DMS153 treated with DMSO at 0.1 percent for 48 hours (cell line): ENCODE measurements around the gene PDZD2.

Experiments
- DNase-seq: peaks from one replicate; lab custom pipeline; 2025; ENCODE audit not compliant: unreplicated experiment; lab: John Stamatoyannopoulos, UW

Gene PDZD2

DNA sequence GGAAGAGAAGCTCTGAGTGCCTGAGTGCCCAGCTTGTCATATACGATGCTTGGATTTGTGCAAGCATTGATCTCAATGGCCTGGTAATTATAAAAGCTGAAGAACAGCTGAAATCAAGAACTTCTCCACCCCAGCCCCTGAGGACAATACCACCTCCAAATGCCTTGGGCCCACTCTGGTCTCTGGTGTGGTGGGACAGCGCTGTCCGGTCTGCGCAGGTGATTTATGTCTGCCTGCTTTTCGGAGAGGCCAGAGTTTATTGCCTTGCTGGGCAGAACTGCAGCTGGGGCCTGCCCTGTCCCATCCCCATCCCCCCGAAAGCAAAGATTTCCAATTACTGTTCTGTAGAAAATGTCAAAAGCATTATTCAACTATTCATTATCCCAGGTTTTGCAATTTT, 1.1 kb upstream of the PDZD2 start:
- no peak for DNase-seq

- no peak for DNase-seq
These were observed 586 bp upstream of the PDZD2 start for GRCh38 chr5:31638345-31638744.

DNA sequence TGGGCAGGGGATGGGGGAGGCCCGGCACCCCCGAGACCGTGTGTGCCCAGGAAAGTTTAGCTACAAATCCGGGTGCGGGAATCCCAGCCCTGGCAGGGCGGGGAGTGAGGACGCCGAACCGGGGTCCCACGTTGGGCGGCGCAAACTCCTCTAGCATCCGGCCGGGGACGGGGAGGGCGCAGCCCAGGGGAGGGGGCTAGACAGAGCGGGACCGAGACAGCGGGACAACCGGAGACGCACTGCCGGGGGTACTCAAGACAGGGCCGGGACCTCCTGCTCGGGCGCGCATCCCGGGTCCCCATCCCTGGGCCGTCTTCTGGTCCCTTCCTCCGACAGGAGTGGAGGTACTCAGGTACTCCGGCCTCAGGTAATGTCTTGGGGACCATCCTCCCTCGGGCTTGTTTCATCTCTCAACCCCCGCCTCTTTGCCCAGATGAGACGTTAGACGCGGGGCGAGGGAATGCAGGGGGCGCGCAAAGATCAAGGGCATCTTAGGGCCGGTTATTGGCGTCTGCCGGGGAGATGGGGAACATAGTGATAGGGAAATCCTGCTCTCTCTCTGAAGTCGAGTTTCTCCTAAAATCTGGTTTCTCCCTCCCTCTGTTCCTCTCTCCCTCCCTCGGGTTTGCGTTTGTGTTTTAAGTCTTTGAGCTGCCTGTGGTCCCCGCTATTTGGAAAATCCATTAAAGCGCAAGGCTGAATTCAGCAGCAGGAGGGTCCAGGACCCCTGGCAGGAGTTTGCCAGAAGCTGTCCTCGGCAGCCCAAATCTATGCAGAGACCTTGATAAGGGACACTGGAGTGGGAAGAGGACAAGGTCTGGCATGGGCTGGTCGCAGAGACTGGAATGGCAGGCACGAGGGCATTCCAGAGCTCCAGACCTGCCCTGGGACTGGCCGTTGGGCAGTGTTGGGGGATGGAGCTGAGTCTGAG, 815 bp downstream of the PDZD2 start:
- DNase-seq, result no peak

DNA sequence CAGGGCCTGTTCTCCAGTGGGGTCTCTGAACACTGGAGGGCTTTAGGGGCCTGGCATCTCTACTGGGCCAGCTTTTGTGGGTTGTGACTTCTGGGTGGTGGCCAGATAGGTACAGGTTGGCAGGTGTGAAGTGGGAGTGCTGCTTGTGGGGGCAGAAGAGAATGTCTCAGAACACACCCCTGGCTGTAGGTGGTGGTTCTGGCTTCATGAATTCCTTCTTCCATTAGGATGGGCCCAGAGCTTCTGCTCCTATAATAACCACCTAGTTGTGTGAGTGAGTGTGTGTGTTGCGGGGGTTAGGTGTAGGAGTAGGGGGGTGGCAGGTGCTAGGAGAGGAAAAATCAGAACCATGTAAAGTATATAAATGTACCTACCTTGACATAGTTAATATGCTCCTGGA, 1.6 kb downstream of the PDZD2 start:
- DNase-seq, result no peak

DNA sequence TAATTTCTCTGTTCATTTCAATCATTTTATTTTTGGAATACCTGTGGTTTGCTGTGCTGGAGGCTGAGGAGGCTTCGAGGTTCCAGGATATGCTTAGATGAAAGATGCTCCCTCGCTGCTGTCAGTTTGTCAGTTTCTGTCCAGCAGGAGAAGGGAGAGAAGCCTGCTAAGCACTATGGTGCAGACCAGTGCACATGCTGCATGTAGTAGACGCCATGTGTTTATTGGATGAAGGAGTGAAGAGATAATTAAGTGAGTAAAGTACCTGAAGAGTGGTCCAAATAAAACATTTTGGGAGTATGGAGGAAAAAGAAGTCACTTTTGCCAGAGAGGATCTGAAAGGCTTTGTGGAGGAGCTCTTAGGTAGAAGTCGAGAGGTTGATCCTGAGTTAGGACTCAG, 2.1 kb downstream of the PDZD2 start:
- no peak for DNase-seq

DNA sequence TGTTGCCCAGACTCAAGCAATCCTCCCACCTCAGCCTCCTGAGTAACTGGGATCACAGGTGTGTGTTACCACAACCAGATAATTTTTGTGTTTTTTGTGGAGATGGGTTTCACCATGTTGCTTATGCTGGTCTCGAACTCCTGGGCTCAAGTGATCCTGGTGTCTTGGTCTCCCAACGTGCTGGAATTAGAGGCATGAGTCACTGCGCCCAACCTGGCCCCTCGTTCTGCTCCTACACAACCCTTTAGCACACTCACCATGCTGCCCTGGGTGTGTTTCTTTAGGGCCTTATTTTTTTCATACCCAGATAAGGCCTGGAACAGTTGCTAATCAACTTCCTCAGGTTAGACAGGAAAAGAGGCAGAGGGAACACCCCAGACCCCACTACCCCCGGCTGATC, 2.6 kb downstream of the PDZD2 start:
- DNase-seq, result no peak

DNA sequence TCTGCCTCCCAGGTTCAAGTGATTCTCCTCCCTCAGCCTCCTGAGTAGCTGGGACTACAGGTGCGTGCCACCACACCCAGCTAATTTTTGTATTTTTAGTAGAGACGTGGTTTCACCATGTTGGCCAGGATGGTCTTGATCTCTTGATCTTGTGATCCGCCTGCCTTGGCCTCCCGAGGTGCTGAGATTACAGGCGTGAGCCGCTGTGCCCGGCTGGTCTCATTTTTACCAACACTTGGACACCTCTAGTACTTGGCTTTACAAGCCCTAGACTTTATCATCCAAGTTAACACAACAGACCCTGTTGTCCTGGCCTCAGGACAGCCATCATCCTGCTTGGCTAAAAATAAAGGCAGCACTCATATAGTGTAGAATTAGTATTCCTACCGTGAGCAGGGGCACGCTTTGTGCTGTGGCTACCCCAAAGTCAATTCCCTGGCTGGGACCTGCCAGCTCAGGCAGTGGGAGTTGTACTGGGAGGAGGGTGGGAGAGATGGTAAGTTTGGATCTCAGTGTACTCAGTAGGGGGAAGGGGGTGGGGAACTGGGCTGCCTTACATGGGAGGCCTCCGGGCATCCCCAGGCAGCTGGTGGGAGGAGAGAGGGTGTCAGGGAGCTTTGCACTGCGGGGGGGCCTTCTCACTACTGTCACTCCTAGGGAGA, 6.6 kb downstream of the PDZD2 start:
- DNase-seq, result no peak

- DNase-seq, result no peak
These were observed 9.4 kb downstream of the PDZD2 start for GRCh38 chr5:31648326-31648725.

DNA sequence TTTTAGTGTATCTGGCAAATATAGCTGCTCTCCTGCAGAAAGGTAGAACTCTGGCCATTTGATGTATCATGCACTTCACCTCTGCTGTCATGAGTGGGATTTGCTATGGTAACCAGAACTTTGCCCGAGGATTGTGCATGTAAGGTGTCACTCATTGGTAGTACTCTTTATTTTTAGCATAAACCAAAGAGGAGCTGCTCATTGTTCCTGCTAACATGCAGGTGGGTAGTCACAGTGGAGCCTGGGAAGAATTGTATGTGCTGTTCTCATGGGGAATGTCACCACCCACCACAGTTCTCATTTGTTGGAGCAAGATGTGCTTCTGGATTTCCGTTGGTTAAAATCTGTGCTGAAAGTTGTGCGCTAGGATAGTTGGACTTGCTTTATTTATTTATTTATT, 12.3 kb downstream of the PDZD2 start:
- no peak for DNase-seq

DNA sequence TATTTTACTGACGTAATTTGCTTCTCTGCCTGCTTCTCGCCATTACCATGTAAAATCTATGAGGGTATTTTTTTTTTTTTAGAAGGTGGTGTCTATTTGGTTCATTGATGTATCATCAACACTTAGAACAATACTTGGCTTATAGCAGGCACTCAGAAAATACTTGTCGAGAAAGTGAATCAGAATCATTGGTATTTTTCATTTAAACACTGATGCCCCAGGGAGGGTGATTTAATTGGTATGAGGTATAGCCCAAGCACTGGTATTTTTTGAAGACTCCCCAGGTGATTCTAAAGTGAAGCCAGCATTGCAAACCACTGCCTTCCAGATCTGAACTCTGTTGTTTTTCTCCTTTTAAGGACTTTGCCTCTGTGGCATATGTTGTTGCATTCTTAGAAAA, 16.6 kb downstream of the PDZD2 start:
- DNase-seq, result no peak

DNA sequence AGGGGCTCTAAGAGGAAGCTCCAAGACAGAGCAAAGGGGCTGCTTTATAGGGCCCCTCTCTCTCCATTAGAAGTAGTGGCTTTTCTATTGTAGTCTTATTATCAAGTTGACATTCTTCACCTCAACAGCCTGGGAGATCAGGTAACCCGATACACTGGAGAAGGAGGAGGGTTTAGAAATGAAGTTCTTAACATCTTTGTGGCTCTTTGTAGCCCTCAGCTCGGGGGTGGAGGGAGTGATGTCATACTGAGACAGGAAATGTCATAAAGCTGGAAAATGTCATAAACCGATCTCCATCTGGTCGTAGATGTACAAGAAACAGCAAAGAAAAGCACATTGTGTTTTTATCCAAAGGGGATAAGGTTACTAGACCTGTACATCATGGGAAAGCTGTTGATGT, 17.9 kb downstream of the PDZD2 start:
- DNase-seq, result no peak

DNA sequence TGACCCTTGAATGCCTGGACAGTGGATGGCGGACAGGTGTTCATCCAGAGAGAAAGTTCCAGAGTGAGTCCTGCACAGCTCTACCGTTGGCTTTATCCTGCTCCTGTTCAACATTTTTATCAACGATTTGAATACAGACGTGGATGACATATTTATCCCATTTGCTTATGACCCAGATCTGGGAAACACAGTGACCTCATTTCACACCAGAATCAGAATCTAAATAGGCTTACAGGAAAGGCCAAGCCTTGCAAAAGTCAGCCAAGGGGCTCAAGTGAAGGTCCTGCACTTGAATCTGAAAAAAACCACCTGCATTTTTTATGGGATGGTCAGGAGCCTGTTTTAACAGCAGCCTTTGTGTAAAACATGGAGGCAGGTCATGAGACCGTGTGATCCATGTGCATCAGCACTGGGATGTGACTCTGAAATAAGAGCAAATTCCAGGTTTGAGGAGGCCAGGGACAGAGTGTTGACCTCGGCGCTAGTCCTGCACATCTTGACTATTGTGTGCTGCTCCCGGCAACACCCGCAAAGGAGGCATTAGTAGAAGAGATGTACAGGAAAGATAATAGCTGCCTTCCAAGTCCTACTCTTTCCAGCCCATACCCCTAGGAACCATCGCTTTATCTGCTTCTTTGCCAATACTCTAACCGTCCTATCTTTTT, 18.5 kb downstream of the PDZD2 start:
- no peak for DNase-seq

DNA sequence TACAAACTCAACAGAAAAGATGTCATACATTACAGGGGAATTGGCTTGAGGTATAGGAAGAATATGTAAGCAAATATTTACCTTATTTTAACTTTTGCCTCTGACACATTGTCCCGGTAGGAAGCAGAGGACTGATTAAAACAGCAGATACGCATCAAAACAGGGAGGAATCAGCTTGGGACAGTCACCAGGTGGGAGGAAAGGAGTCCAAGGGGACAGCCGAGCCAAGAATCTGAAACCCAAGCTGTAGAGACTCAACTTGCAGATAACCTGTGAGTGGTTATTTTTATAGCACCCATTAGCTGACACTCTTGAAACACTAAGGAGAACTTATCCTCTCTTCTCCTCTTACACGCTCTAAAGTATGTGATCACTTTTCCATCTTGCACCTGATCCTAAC, 22.3 kb downstream of the PDZD2 start:
- DNase-seq, result no peak

DNA sequence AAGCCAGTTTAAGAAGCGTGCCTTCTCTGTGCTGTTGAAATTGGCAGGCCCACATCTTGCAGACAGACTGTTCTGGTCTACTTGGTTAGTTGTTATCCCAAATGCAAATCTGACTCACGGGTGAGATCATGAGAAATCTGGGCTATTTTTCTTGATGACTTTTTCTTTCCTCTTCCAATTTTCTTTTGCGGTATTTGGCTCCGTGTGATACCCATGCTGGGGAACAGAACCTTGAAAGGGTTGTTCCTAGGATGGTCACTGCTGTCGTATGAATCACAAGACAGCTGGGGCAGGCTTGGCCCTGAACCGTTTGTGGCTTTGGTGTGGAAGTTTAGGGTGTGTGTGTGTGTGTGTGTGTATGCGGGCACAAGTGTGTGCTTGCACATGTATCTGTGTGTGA, 24.6 kb downstream of the PDZD2 start:
- no peak for DNase-seq

GRCh38 chr5:31664566-31664965, 25.6 kb downstream of the PDZD2 start:
- no peak for DNase-seq

- DNase-seq, result no peak
These were observed 32.4 kb downstream of the PDZD2 start for GRCh38 chr5:31671339-31671741.

GRCh38 chr5:31674371-31674951, 35.5 kb downstream of the PDZD2 start:
- no peak for DNase-seq

DNA sequence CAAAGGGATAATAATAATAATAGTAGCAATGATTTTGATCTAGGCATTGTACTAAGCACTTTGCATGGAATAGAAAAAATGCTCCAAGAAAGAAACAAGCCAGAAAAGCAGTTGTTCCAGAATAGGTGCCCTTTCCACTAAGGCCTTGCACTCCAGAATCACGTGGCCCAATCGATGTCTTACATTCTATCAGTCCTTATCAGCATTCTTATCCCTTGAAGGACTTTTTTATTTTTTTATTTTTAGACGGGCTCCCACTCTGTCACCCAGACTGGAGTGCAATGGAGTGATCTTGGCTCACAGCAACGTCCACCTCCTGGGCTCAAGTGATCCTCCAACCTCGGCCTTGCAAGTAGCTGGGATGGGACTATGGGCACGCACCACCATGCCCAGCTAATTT, 36.5 kb downstream of the PDZD2 start:
- DNase-seq, result no peak

DNA sequence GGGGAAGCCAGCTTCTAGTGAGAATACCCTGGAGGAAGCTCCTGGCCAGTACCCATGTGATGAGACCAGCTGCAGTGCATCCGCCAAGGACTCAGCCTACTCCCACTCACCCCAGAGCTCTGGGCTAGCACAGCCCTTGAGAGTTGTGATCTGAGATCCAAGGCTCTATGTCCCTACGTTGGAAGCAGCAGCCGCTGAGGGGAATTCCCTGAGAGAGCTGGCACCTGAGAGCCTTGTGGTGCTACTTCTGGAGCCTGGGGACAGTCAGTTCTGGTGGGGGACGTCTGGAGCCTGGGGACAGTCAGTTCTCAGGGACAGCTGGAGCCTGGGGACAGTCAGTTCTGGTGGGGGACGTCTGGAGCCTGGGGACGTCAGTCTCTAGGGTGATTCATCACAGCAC, 39.2 kb downstream of the PDZD2 start:
- DNase-seq, result no peak

GRCh38 chr5:31680528-31680927, 41.6 kb downstream of the PDZD2 start:
- DNase-seq, result no peak

GRCh38 chr5:31682025-31682424, 43.1 kb downstream of the PDZD2 start:
- no peak for DNase-seq

DNA sequence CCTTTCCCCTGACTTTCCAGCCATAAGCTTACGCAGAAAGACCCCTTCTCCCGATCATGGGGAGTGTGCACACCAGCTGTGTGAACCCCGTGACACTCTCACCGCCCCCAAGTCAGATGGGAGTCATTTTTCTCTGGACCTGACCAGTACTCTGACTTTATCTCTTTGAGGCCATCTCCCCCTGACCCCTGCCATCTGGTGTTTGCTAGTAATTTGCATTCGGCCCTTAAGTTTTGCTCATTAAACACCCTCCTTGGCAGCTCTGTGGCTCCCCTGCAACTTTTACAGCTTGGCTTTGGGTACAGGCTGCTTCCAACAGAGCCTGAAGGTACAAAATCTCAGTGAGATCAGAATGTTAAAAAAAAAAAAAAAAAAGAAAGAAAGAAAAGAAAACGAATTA, 43.9 kb downstream of the PDZD2 start:
- no peak for DNase-seq
